GM18858 (cell line): ENCODE results near the gene NFIA.

Experiments
- ATAC-seq: cut with Tn5 transposase; IDR thresholded peaks from one replicate; pipeline ENCODE4 v1.9.1; 2021; ENCODE audit not compliant: unreplicated experiment

NFIA gene

DNA sequence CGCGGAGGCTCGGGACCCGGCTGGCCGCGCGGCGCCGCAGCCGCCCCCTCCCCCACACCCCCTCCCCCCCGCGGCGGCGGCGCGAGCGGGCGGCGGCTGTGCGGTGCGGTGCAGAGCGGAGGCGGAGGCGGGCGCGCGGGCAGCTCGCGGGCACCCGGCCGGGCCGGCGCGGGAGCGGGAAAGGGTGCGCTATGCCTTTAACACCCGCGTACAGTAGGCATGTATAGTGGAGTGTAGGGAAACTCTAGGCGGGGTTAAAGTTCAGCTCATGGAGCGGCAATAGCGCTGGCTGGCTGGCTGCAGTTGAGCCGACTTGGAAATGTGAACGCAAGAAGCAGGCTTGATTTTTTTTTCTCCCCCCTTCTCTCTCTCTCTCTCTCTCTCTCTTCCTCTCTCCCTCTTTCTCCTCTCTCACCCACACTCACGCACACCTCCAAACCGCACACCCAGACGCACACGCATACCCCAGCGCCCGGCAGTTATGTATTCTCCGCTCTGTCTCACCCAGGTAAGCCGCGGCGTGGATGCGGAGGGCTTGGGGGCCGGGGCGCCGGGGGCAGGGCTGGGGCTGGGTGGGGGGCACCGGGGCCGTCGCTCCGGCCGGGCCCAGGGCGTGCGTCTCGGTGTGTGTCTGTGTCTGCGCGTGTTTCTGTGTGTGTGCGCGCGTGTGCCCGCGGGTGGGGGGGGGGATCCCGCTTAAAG lies at the start of gene NFIA:
Gene NFIA, plus strand, starts transcription at position 251 of the 702 bp plus-strand sequence.
- no peak for ATAC-seq

DNA sequence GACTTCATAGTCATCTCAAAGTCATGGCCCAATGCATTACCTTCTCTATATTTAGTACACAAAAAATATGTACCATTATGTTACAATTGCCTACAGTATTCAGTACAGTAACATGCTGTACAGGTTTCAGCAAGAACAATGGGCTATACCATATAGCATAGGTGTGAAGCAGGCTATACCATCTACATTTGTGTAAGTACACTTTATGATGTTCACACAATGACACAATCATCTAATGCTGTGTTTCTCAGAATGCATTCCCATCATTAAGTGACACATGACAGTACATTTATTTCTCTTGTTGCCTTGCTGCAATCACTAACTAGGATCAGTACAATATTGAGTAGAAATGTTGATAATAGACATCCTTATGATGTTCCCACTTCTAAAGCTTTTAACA lies 46.5 kb upstream of the NFIA start:
- ATAC-seq: no peak

DNA sequence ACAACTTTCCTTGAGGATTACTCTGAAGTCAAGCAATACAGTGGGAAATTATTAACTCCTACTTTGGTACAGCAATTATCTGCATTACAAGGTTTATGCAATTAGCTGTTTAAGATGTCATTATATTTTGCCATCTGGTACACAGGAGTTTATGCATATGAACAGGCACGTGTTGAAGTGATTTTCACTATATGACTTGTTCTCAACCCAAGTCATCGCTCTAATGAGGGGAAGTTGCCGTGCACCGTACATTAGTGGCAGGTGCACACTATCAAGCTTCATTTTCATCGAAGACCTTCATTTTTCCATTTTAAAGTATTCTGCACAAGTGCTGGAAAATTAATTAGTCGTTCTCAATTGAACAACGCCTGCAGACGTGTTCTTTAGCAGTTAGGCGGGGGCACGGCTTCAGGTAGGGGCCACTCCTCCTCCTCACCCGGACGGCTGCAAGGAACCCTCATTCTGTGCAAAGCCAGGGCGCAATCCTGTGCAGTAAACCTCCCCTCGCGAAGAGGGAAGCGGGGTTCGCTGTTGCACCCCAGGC lies 39.8 kb upstream of the NFIA start:
- ATAC-seq: no peak

DNA sequence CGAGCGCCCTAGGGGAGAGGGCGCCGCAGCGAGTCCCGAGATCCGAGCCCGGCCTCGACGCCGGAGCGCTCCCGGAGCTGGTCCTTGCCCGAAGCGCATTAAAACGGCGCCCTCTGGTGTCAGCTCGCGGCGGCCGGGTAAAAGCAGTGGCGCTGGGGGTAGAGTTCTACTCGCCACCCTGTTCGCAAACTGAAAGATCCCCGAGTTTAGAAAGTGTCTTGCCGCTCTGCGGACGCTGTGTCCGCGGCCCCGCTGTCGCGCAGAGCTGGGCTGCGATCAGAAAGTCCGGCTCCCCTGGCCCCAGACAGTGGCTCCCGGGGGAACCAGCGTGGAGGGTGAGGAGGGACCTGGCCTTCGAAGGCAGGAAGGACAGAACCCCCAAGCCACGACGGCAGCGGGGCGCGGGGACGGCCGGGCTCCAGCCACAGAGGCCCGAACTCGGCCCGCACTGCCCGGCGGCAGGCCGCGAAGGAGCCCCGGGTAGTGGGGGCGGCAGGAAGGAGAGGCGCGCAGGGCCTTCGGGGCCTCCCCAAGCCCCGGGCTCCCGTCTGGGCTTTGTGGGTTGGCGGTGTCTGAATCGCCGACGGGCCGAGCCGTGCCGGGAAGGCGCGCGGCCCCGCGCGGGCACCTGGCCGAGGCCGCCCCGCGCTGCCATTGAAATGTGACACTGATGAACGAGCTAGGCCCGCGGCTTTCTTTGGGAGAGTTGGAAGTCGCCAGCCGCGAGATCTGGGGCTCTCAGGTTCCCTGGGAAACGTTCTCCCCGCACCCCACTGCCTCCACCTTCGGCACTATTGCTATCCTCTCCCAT lies 39.1 kb upstream of the NFIA start:
- no peak for ATAC-seq

DNA sequence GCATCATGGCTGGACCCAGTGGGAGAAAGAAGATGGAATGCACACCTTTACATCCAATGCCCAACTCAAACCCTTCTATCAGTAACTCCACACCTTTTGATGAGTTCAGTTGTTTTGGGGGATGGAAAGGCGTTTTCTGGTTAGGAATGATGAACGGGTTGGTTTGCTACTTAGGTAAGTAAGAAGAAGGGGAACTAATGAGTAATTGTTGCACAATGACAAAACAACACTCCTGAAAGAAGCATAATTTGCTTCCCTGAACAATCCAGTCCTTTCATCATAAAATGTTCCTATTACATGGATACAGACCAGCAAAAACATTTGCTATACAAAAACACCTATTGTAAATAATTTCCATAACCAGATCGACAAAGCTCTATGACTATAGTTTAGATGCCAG lies 35.9 kb upstream of the NFIA start:
- ATAC-seq: no peak

DNA sequence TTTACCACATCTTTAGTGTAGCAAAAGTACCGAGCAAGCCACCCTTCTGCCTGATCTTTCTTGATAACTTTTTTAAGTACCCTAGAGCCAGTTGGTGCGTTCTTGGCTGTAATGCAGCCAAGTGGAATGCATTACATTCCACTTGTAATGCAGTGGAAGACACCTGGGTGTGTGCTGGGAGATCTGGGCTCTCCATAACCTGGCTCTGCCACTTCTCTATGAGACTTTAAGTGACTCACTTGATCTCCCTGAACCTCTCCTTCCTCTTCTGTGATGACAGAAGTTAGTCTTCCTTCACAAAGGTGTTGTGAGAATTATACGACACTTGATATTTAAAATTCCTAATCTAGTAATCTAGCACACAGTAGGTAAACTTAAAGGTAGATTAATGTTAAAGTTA lies 35.3 kb upstream of the NFIA start:
- no peak for ATAC-seq

DNA sequence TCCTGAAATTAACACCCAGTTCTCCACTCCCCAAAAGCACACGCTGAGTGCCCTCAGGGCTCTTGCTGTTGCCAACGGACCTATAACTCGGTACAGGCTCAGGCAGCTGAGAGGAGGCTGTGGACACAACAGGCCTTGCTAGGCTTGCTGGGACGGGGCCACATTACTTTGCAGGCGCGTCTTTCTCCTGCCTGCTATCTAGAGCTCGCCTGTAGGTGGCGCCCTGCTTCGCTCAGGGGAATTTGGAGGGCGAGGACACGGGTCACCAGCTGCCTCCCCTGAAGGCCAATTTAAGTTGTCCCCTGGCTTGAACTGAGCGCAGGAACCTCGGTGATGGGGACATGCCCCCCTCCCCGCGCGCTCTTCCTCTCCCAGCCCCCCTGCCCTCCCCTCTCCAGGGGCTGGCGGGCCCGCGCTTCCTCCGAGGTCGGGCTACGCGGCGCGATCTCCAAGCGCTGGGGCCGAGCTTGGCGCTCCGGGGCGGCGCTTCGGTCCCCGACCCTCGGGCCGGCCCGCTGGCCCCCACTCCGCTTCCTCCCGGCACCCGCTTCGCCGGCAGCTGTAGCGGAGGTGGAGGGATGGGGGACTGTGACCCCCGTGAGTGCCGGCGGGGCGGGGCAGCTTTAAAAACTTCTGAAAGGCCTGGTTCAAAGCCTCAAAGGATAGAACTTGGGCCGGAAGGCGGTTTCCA lies 32.4 kb upstream of the NFIA start:
- no peak for ATAC-seq

DNA sequence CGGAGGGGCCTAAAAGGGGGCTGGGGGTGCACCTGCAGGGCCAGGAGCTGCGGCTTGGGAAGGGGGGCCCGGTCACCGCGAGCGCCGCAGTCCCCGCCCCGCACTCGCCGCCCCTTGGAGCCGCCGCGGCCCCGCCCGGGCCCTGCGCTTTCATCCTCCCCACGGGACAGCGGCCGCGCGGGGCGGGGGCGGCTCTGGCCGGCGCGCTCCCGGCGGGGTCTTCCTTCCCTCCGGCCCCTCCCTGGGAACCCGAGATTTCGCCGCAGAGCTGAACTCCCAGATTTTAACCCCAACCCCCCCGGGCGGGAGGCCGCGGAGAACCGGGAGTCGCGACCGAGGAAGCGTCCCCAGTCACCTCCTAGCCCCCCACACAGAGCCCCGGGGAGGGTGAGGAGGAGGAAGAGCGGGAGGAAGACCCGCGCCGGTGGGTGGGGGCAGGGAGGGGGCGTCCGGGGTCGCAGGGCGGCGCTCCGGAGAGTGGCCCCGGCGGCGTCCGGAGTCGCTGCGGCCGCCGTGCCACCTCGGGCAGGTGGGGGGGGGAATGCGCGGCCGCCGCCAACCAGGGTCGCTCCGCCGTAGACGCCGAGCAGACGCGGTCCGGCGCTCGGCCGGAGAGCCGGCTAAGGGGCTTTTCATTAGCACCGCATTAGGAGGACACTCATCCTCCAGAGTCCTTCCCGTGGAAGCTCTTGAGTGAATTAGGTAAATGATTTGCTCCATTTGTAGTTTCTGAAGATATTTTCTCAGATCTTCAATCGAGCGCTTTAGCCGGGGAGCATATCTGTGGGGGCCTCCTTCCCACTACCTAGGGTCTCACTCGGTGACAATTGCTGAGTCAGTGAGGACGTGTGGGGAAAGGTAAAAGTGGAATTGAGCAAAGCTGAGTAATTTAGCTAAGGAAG lies 31.6 kb upstream of the NFIA start:
- no peak for ATAC-seq

DNA sequence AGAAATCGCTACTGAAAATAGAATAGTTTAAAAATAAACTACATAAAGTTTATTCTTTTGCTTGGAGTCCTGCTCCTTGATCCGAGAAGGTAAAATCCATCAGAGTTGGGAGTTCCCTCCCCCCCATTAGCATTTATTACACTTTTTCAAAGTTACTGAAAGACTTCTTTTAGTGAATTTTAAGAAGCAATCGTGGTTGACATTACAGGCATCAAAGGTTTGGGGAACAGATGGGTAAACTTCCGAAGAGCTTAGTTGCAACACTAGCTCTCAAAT lies 31.0 kb upstream of the NFIA start:
- ATAC-seq: no peak

DNA sequence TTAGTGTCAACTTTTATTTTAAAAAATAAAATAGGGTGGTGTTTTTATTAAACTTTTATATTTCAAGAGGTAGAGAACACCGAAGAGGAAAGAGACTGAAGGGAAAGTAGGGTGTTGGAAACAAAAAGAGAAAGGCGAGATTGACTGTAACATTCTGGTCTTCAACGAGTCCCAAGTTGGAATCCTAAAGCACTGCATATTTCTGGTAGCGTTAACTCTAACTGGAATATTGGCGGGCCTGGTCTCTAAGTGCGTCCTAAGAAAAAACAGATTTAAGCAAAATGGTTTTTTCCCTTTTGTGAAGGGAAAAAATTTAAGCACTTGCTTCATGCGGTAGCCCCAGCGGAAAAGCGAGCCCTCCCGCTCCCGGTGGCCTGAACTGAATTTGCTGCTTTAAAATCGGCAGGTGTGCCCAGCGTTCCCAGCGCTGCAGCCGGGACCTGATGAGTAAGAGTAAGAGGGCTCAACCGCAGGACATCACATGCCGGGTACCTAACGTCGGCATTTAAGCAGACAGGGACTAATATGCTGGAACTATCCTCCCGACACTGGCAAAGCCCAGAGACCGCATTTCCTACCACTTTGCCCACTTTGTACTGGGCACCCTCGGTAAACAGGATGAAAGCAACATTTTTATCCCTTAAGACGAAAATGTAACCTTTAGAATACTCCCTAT lies 30.5 kb upstream of the NFIA start:
- ATAC-seq: no peak

DNA sequence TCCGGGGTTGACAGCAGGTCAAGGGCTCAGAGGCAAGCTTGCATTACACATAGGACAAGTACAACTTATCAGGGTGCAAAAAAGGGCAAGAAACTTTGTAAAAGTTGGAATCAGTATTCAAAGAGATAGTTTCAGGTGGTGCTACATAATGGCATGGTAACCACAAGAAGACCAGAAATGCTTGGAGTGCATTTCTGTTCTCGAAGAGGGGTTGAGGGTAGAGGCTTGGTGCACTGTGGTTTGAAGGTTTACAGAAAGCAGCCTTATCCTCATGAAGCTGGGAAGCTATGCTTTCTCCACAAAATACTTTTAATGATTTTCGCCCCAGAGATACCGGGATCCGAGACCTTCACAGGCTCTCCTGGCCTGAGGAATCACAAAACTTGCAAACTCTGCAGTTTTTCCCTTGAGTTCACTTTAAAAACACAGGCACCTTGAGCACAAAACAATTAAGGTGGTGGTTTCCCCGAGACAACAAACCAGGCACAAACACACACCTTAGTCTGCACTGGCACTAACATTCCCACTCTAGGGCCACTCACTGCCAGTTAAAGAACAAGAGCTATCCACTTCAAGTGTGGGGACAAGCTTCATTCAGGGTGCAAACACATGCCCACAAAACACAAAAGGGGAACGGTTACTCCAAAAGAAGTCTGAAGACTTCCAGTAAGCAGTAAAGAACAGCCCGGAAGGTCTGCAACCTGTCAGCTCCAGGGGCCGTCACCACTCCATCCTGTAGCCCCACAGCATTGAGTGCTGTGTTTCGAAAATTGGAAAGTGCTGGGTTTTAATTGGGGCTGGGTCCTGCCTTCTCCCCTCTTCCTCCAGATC lies 29.8 kb upstream of the NFIA start:
- no peak for ATAC-seq

DNA sequence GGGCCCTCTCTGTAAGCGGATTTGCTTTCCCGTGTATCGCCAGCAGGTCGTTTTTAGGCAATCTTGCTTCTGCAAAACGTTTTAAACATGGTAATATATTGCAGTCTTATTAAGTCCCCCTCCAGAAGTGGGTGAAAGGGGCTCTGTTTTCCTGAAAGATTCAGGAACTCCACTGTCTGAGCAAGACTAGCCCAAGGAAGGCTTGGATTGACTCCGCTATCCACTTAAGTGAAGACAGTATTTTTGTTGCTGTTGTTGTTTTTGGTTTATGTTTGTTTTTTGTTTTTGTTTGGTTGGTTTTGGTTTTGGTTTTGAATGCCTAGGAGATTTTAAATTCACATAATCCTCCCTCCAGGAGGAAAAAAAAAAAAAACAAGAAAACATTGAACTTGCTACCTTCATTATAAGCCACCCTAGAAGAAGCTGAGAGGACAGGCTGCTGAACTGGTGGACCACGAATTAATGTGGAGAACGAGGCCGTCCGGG lies 29.1 kb upstream of the NFIA start:
- no peak for ATAC-seq

DNA sequence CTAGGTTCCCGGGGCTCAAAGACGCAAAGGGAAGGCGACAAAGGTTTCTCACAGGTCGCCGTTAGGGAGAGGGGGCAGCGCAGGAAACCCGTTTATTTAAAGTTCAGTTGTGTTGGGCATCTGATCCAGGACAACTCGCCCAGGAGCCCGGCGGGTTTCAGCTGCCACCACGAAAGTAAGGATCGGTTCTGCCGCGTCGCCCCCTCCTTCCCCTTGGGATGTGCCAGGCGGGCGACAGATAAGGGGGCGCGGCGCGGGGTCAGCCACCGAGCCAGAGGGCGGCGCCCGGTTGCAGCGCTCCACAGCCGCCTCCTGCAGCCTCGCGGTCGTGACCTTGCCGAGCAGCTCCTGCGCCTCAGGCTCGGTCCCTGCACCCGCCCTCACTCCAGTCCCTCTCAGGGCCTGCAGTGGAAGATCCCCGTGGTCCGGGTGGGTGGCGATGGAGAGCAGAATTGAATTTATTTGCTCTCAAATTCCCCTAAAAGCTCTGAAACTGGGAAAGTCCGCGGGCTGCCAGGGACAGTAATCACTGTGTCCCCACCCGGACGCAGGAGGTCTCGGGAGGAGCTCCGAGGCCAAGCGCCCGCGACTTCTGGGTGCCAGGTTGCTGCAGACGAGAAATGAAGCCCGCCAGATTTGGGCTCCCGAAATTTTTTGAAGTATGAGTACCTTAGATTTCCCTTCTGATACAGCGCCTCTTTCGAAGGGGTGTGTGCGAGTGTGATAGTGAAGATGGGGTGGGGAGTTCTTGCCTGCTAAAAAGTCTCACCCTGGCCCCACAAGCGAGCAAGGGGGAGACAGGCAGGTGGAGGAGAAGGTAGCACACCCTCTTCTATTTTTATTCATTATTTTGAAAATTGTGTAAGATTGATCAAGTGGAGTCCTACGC lies 28.4 kb upstream of the NFIA start:
- ATAC-seq: no peak

DNA sequence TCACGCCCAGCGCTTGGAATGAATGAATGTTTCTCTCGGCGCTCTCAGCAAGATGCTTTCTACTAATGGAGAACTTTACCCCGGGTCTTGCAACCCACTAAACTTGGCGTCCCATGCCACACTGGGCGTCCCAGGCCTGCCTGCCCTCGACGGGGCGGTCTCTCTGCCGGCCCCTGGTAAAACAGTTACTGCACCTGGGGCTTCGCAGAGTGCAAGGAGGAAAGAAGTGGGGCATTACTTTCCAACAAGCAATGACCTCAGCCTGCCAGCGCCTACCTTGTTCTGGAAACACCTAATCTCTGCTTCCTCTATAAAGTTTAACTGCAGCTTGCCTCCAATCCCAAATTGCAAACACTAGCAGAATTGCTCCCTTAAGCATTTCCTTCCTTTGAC lies 27.8 kb upstream of the NFIA start:
- ATAC-seq: no peak

DNA sequence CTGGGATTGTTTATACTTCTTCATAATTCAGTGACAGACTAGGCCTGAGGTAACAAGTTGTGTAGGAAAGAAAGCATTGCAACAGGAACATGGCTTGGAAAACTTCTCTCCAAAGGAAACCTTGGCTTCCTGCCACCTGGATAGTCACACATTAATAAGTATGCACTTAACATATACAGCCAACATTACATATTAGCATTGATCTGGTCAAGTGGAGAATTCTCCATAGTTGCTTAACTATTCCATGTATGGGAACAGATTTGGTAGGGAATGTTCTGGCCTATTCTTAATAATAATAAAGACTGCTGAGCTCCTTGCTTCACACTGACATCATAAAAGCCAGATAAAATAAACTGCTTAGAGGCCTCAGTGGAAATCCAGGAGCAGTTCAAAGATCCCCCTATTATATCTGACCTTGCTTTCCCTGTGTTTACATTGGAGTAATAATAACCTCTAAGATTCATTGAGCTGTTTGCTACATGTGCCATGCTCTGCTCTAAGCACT lies 27.2 kb upstream of the NFIA start:
- no peak for ATAC-seq

DNA sequence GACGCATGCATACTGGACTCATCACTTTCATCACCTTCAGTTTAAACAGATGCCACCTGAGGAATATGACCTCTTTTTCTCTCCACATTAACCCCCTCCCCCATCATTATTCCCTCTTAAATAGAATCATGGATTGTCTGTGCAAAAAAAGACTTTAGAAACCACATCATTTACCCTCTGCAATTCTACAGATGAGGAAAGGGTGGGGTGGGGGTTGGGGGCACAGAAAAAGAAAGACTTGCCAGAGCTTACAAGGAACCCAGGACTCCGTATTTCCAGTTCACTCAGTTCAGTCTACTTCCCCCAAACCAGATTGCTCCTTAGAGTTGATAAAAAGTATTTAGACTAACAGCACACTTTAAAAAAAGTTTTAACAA lies 26.2 kb upstream of the NFIA start:
- ATAC-seq: no peak

DNA sequence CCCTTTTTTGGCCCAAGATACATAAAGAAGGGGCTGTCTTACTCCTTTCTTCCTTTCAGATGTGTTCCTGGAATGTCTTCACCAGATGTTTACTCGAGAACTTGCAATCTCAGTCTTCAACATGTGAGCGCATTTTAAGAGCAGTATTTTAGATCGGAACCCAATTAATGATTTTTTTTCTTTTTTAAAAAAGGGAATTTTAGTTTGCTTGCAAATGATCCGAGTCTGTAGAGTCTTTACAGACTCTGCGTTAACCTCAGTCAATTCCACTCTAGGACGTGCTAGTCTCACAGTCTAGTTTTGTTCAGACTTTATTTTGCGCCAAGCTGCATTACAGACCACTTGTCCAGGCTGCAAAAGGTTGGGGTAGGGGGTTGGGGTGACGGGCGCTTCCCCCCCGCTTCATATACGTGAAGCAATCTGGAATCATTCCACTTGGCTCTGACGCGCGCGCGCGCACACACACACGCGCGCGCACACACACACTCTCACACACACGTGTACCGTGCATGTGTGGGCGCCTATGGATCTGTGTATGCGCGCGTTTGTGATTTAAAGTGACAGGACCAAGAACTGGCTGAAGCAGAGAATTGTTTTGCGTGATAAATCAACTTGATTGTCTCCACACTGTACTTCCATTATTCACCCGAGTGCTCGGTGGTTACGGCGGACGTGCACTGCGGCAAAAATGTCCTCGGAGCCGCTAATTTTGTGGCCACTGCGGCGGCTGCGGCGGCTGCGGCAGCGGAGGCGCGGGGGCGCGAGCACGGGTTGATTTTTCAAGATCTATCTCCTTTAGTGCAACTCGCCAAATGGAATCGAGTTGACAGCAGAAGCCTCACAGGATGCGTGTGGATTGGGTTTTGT lies 25.6 kb upstream of the NFIA start:
- ATAC-seq: no peak
